GM12878 (cell line): Measurements from ENCODE around the gene PPIF. TPM values are rescaled to one million over a fixed set of nuclear protein-coding genes. Genes with fewer than 3 reads are reported as not detected.
A peak's percentile ranks its signal among the peaks of the same experiment; 100 is the strongest.

Experiments
- ATAC-seq: fragments of 200-7000 bp; cut with Tn5 transposase; 3 replicates; pipeline ENCODE4 v1.9.1; 2020; ENCODE audit warnings: mild to moderate bottlenecking, moderate library complexity
- BruUV-seq: library from RNA; stranded (reverse); fragments of 400-500 nt; replicated peaks from 2 replicates; lab custom pipeline; 2021; lab: Mats Ljungman, UMichigan
- CTCF ChIA-PET: fragments of 300-600 bp; sonication (Branson Sonifier 250); formaldehyde crosslinking; extraction: SDS; loops from one replicate; lab custom pipeline; 2021; ENCODE audit warnings: inconsistent platforms; lab: Yijun Ruan, JAX
- POLR2A ChIA-PET: fragments of 350-600 bp; formaldehyde crosslinking; extraction: SDS; loops from one replicate; lab custom pipeline; 2021; ENCODE audit warnings: inconsistent platforms; lab: Charles Lee
- RAD21 ChIA-PET: fragments of 300-600 bp; sonication (Branson Sonifier 250); formaldehyde crosslinking; loops from one replicate; lab custom pipeline; 2023; ENCODE audit warnings: antibody characterized with exemption; ENCODE audit not compliant: unreplicated experiment; lab: Charles Lee
- SMC1A ChIA-PET: fragments of 300-600 bp; sonication (Branson Sonifier 250); formaldehyde crosslinking; loops from one replicate; lab custom pipeline; 2023; ENCODE audit not compliant: unreplicated experiment, uncharacterized antibody; lab: Charles Lee
- DNase-seq: peaks from one replicate; pipeline ENCODE4 v3.0.0-alpha.2; 2011; ENCODE audit warnings: low read depth, low spot score
- FAIRE-seq: peaks from 3 replicates; lab custom pipeline; 2011; peaks lifted over from hg19 to GRCh38; lab: Jason Lieb, UNC
- H2AFZ ChIP-seq: 2 replicates; pipeline ENCODE4 v1.6.0; 2011; ENCODE audit warnings: low read depth, low read length, control low read depth; ENCODE audit not compliant: control insufficient read depth
- H3K27ac ChIP-seq: 2 replicates; pipeline ENCODE4 v1.5.1; 2011; ENCODE audit warnings: control low read depth; ENCODE audit not compliant: control insufficient read depth, insufficient read depth
- H3K27me3 ChIP-seq, 2 experiments: replicated peaks in 1 of 2; 2 replicates each; pipeline versions ENCODE4 v1.6.0 to v1.6.1; 2011; ENCODE audit warnings: low read length in 1 of 2; ENCODE audit not compliant: control insufficient read depth in 2 of 2, insufficient read depth in 2 of 2
- H3K36me3 ChIP-seq, 2 experiments: 2 replicates each; pipeline ENCODE4 v1.5.1; 2011; ENCODE audit warnings: low read length in 1 of 2; ENCODE audit not compliant: control insufficient read depth in 2 of 2, insufficient read depth in 2 of 2
- H3K4me1 ChIP-seq: 2 replicates; pipeline ENCODE4 v1.6.1; 2011; ENCODE audit warnings: mild to moderate bottlenecking, low read length, moderate library complexity, mixed read lengths; ENCODE audit not compliant: control insufficient read depth, insufficient read depth
- H3K4me2 ChIP-seq: 2 replicates; pipeline ENCODE4 v1.6.0; 2011; ENCODE audit warnings: control low read depth; ENCODE audit not compliant: control insufficient read depth, insufficient read depth
- H3K4me3 ChIP-seq: fragments of 200-600 bp; sonication (generic); 2 replicates; pipeline ENCODE4 v1.5.1; 2016
- H3K79me2 ChIP-seq: 2 replicates; pipeline ENCODE4 v1.6.0; 2011; ENCODE audit warnings: low read length; ENCODE audit not compliant: control insufficient read depth, insufficient read depth
- H3K9ac ChIP-seq: 2 replicates; pipeline ENCODE4 v1.8.0; 2011; ENCODE audit warnings: low read length, control low read depth, mixed read lengths; ENCODE audit not compliant: control insufficient read depth, insufficient read depth
- H3K9me3 ChIP-seq: replicated peaks from 3 replicates; pipeline ENCODE4 v1.5.1; 2011; ENCODE audit warnings: mild to moderate bottlenecking, low read length; ENCODE audit not compliant: control insufficient read depth, insufficient read depth
- H4K20me1 ChIP-seq: 2 replicates; pipeline ENCODE4 v1.6.0; 2011; ENCODE audit not compliant: control insufficient read depth, insufficient read depth
- E2F8 ChIP-seq: fragments of 450-650 bp; IDR thresholded peaks from 2 replicates; pipeline ENCODE4 v1.6.1; 2018; ENCODE audit warnings: mild to moderate bottlenecking, low read depth, moderate library complexity; ENCODE audit not compliant: partially characterized antibody
- ZBTB40 ChIP-seq: fragments of 450-650 bp; IDR thresholded peaks from 2 replicates; pipeline ENCODE4 v1.6.1; 2016; ENCODE audit warnings: mild to moderate bottlenecking, moderate library complexity, borderline replicate concordance
- WGBS: methylation state at CpG from one replicate; pipeline ENCODE4 v1.1.6; 2016; ENCODE audit warnings: low lambda C conversion rate; ENCODE audit not compliant: insufficient replicate concordance, insufficient coverage; ENCODE audit errors: missing lambda C conversion rate; 5-methylcytosine and 5-hydroxymethylcytosine counted together
- in situ Hi-C: fragments of 300-500 bp; cut with MboI; formaldehyde crosslinking; loops from 9 replicates; pipeline ENCODE4 v1.14.3; 2018; ENCODE audit warnings: mixed read lengths
- intact Hi-C: fragments of 100-400 bp; cut with micrococcal nuclease; formaldehyde crosslinking; loops from one replicate; pipeline ENCODE4 v1.14.2; 2022; ENCODE audit not compliant: unreplicated experiment
- polyA plus RNA-seq, 11 experiments: library from polyadenylated mRNA; depleted of rRNA in 4 of 11; unstranded in 6 of 11; stranded (reverse) in 5 of 11; fragments of >200 nt; fragmentation: Nextera tagmentation in 4 of 11; fragmentation: Illumina TruSeq in 1 of 11; extraction: Ambion mirVana in 4 of 11; extraction: Trizol in 1 of 11; gene quantifications; 1 replicate in 1 of 11; 2 replicates in 10 of 11; pipeline versions ENCODE4 v1.2.1 to v1.2.3, GENCODE V29; 2011 to 2016; ENCODE audit warnings: inconsistent platforms in 2 of 11, missing spikeins in 2 of 11, low read depth in 1 of 11
- total RNA-seq, 4 experiments: library from RNA; depleted of rRNA in 3 of 4; stranded (reverse); fragments of >200 nt in 3 of 4; fragmentation: Illumina TruSeq in 1 of 4; extraction: Trizol in 1 of 4; gene quantifications; 2 replicates each; pipeline versions ENCODE4 v1.2.1 to v1.2.3, GENCODE V29; 2013 to 2021

Gene PPIF
- total and polyA plus RNA-seq, 10 of the 15 experiments (the other 5 are each of a cell fraction or from before 2014, with no cell fraction given), result 28.8 to 180 (median 128) TPM

GRCh38 chr10:79348640-79348988, 1.3 kb downstream of the PPIF start:
- WGBS, result 9% methylated on average over 3 of the region's 3 CpGs
- H3K27ac ChIP-seq, result peak overlapping the region; percentile 92
- ATAC-seq, result no peak
- no peaks in the 10 kb centered on the region for H3K9me3 ChIP-seq
- peaks cover 27 to 38% of the 10 kb centered on the region in 2 experiments for H3K36me3 ChIP-seq
- H3K4me3 ChIP-seq, result peak overlapping the region; percentile 84
- no peak for FAIRE-seq
- peak overlapping the region; percentile 95 for H3K4me2 ChIP-seq
- ChIA-PET POLR2A (interaction anchor here (0.9 to 2.2 kb wide), 5 partner anchors 18 to 104 kb away, joined by 3 to 13 read pairs (median 5); no protein-coding TSS in a partner anchor), RAD21 (interaction anchor here (0.7 to 4.6 kb wide), 6 partner anchors 17 to 107 kb away, joined by 3 to 36 read pairs (median 8); no protein-coding TSS in a partner anchor), SMC1A (interaction anchor here (0.7 to 3.2 kb wide), 11 partner anchors 14 to 104 kb away, joined by 3 to 10 read pairs (median 4); no protein-coding TSS in a partner anchor), CTCF (interaction anchor here (0.6 to 5.4 kb wide), 11 partner anchors 11 to 103 kb away, joined by 3 to 27 read pairs (median 6); no protein-coding TSS in a partner anchor)
- TF ChIP-seq ZBTB40, result 0 out of 2 replicates have a peak, but pooled peaks have one; percentile 20
- no peak for TF ChIP-seq E2F8
- no peaks in the 10 kb centered on the region; the same call in 1 of the 2 replicates for H4K20me1 ChIP-seq
- no peaks in the 10 kb centered on the region for H3K27me3 ChIP-seq
- in situ Hi-C loops, result no loop called here
- DNase-seq, result no peak
- H3K79me2 ChIP-seq, result peaks cover 45% of the 10 kb centered on the region
- H3K4me1 ChIP-seq, result peaks cover 12% of the 10 kb centered on the region
- intact Hi-C loops, result loop anchor here (2.0 kb wide), 1 partner anchor 106 kb away; no protein-coding TSS in a partner anchor
- BruUV-seq, result no TSS peak
- no peak overlapping the region for H2AFZ ChIP-seq
- peak overlapping the region; percentile 96 for H3K9ac ChIP-seq
